HepG2 (cell line): ENCODE measurements around the gene TTLL4. TPM values are rescaled to one million over a fixed set of nuclear protein-coding genes. Genes with fewer than 3 reads are reported as not detected.

Experiments used
- DR1 ChIP-seq: sonication (generic); formaldehyde crosslinking; IDR thresholded peaks from 2 replicates; pipeline ENCODE4 v1.8.0; 2021; ENCODE audit warnings: mild to moderate bottlenecking, missing genetic modification reagents, inconsistent platforms
- HES4 ChIP-seq: sonication (generic); formaldehyde crosslinking; IDR thresholded peaks from 2 replicates; pipeline ENCODE4 v1.9.0; 2021; ENCODE audit warnings: mild to moderate bottlenecking, missing genetic modification reagents, borderline replicate concordance
- NFKB2 ChIP-seq: sonication (generic); formaldehyde crosslinking; IDR thresholded peaks from 2 replicates; pipeline ENCODE4 v1.4.0; 2020; ENCODE audit warnings: missing genetic modification reagents, borderline replicate concordance
- RAD51 ChIP-seq: fragments of 450-650 bp; IDR thresholded peaks from 2 replicates; pipeline ENCODE4 v1.6.1; 2016; ENCODE audit warnings: borderline replicate concordance
- SMARCE1 ChIP-seq: fragments of 450-650 bp; IDR thresholded peaks from 2 replicates; pipeline ENCODE4 v1.6.1; 2017; ENCODE audit warnings: borderline replicate concordance
- SP140L ChIP-seq: sonication (generic); formaldehyde crosslinking; IDR thresholded peaks from 2 replicates; pipeline ENCODE4 v1.4.0; 2020; ENCODE audit warnings: missing genetic modification reagents, borderline replicate concordance
- ZBTB42 ChIP-seq: sonication (generic); formaldehyde crosslinking; IDR thresholded peaks from 2 replicates; pipeline ENCODE4 v1.5.0; 2020; ENCODE audit warnings: mild to moderate bottlenecking, missing genetic modification reagents
- ZNF232 ChIP-seq: sonication (generic); formaldehyde crosslinking; IDR thresholded peaks from 2 replicates; pipeline ENCODE4 v1.4.0; 2020; ENCODE audit warnings: missing genetic modification reagents, borderline replicate concordance
- ZNF354B ChIP-seq: sonication (generic); formaldehyde crosslinking; IDR thresholded peaks from 2 replicates; pipeline ENCODE4 v1.8.0; 2022; ENCODE audit warnings: mild to moderate bottlenecking, missing genetic modification reagents
- ZNF572 ChIP-seq: sonication (generic); formaldehyde crosslinking; IDR thresholded peaks from 2 replicates; pipeline ENCODE4 v1.5.1; 2020; ENCODE audit warnings: mild to moderate bottlenecking, missing genetic modification reagents
- ZNF598 ChIP-seq: sonication (generic); formaldehyde crosslinking; IDR thresholded peaks from 2 replicates; pipeline ENCODE4 v1.5.1; 2020; ENCODE audit warnings: mild to moderate bottlenecking, missing genetic modification reagents, borderline replicate concordance
- ZNF615 ChIP-seq: sonication (generic); formaldehyde crosslinking; IDR thresholded peaks from 2 replicates; pipeline ENCODE4 v1.5.0; 2020; ENCODE audit warnings: mild to moderate bottlenecking, missing genetic modification reagents, borderline replicate concordance
- polyA plus RNA-seq, 8 experiments: library from polyadenylated mRNA; depleted of rRNA in 3 of 8; stranded (reverse) in 7 of 8; unstranded in 1 of 8; fragments of >200 nt; fragmentation: Illumina TruSeq in 4 of 8; extraction: Trizol in 4 of 8; gene quantifications; 2 replicates each; pipeline versions ENCODE4 v1.2.1 to v1.2.3, GENCODE V29; 2011 to 2016; ENCODE audit warnings: low read depth in 4 of 8, missing spikeins in 1 of 8, mixed read lengths in 1 of 8; ENCODE audit not compliant: insufficient read depth in 1 of 8
- total RNA-seq, 5 experiments: library from RNA; depleted of rRNA; stranded (reverse); fragments of >200 nt; fragmentation: Illumina TruSeq; extraction: Trizol; gene quantifications; 2 replicates each; pipeline ENCODE4 v1.2.3, GENCODE V29; 2016; ENCODE audit warnings: low read depth in 1 of 5
- TF ChIP-seq, protein P1 (sequence below): IDR thresholded peaks from 2 replicates; pipeline ENCODE4 v1.6.1; 2012; ENCODE audit warnings: low read length, improper control_type of control experiment
- TF ChIP-seq, protein P2 (sequence below): sonication (generic); formaldehyde crosslinking; IDR thresholded peaks from 2 replicates; pipeline ENCODE4 v1.5.1; 2020; ENCODE audit warnings: missing genetic modification reagents, mild to moderate bottlenecking, borderline replicate concordance
- TF ChIP-seq, protein P3 (sequence below): sonication (generic); formaldehyde crosslinking; IDR thresholded peaks from 2 replicates; pipeline ENCODE4 v1.5.0; 2020; ENCODE audit warnings: missing genetic modification reagents, mild to moderate bottlenecking, borderline replicate concordance

TTLL4 gene
- total and polyA plus RNA-seq, 2 of the 13 experiments (the other 11 are each of a cell fraction or from before 2014, with no cell fraction given) = 77.5 to 84.6 TPM

DNA sequence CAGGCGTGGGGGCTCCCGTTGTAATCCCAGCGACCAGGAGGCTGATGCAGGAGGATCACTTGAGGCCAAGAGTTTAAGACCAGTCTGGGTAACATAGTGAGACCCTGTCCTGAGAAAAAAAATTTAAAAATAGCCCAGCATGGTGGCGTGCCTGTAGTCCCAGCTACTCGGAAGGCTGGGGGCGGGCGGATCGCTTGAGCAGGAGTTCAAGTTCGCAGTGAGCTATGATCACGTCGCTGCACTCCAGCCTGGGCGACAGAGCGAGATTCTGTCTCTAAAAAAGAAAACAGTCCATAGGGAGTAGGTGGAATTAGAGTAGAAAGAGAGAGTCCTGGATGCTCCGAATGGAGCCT, 325 bp upstream of the TTLL4 start (continued):
- 0 out of 2 replicates have a peak, but pooled peaks have one; percentile 11 for TF ChIP-seq ZBTB42 (CRISPR knock-in tag)
- TF ChIP-seq, protein P1, sequence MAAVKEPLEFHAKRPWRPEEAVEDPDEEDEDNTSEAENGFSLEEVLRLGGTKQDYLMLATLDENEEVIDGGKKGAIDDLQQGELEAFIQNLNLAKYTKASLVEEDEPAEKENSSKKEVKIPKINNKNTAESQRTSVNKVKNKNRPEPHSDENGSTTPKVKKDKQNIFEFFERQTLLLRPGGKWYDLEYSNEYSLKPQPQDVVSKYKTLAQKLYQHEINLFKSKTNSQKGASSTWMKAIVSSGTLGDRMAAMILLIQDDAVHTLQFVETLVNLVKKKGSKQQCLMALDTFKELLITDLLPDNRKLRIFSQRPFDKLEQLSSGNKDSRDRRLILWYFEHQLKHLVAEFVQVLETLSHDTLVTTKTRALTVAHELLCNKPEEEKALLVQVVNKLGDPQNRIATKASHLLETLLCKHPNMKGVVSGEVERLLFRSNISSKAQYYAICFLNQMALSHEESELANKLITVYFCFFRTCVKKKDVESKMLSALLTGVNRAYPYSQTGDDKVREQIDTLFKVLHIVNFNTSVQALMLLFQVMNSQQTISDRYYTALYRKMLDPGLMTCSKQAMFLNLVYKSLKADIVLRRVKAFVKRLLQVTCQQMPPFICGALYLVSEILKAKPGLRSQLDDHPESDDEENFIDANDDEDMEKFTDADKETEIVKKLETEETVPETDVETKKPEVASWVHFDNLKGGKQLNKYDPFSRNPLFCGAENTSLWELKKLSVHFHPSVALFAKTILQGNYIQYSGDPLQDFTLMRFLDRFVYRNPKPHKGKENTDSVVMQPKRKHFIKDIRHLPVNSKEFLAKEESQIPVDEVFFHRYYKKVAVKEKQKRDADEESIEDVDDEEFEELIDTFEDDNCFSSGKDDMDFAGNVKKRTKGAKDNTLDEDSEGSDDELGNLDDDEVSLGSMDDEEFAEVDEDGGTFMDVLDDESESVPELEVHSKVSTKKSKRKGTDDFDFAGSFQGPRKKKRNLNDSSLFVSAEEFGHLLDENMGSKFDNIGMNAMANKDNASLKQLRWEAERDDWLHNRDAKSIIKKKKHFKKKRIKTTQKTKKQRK = no peak
- TF ChIP-seq NFKB2 (CRISPR knock-in tag) = peak; percentile 62; the same call in 1 of the 2 replicates
- TF ChIP-seq, protein P2, sequence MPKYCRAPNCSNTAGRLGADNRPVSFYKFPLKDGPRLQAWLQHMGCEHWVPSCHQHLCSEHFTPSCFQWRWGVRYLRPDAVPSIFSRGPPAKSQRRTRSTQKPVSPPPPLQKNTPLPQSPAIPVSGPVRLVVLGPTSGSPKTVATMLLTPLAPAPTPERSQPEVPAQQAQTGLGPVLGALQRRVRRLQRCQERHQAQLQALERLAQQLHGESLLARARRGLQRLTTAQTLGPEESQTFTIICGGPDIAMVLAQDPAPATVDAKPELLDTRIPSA (CRISPR knock-in tag) = 0 out of 2 replicates have a peak, but pooled peaks have one; percentile 45
- 0 out of 2 replicates have a peak, but pooled peaks have one; percentile 20 for TF ChIP-seq ZNF615 (CRISPR knock-in tag)
- TF ChIP-seq ZNF572 (CRISPR knock-in tag) = no peak
- 0 out of 2 replicates have a peak, but pooled peaks have one; percentile 2 for TF ChIP-seq SP140L
- no peak for TF ChIP-seq RAD51
- TF ChIP-seq DR1 (CRISPR knock-in tag) = no peak
- TF ChIP-seq ZNF354B = 0 out of 2 replicates have a peak, but pooled peaks have one; percentile 26
- 0 out of 2 replicates have a peak, but pooled peaks have one; percentile 6 for TF ChIP-seq ZNF232 (CRISPR knock-in tag)
- TF ChIP-seq SMARCE1 = no peak
- TF ChIP-seq HES4 (CRISPR knock-in tag) = 0 out of 2 replicates have a peak, but pooled peaks have one; percentile 11
- peak; percentile 10; the same call in 1 of the 2 replicates for TF ChIP-seq ZNF598
- TF ChIP-seq, protein P3, sequence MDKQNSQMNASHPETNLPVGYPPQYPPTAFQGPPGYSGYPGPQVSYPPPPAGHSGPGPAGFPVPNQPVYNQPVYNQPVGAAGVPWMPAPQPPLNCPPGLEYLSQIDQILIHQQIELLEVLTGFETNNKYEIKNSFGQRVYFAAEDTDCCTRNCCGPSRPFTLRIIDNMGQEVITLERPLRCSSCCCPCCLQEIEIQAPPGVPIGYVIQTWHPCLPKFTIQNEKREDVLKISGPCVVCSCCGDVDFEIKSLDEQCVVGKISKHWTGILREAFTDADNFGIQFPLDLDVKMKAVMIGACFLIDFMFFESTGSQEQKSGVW (CRISPR knock-in tag) = 0 out of 2 replicates have a peak, but pooled peaks have one; percentile 14
- TF ChIP-seq, all 625 proteins: peak for 22
